IPS-15b (cell line): ENCODE measurements around the gene POLR1G.

Experiments
- H3K27me3 ChIP-seq: one replicate; pipeline ENCODE4 v1.6.1; 2013; ENCODE audit warnings: low read length; ENCODE audit not compliant: control insufficient read depth, insufficient read depth
- H3K36me3 ChIP-seq: one replicate; pipeline ENCODE4 v1.6.1; 2013; ENCODE audit warnings: low read length; ENCODE audit not compliant: control insufficient read depth, insufficient read depth
- H3K4me1 ChIP-seq: one replicate; pipeline ENCODE4 v1.6.1; 2013; ENCODE audit warnings: mild to moderate bottlenecking, low read length; ENCODE audit not compliant: control insufficient read depth, insufficient read depth
- H3K4me3 ChIP-seq: one replicate; pipeline ENCODE4 v1.5.1; 2013; ENCODE audit warnings: low read depth, low read length
- H3K9ac ChIP-seq: one replicate; pipeline ENCODE4 v1.6.1; 2013; ENCODE audit warnings: low read depth, mild to moderate bottlenecking, low read length
- H3K9me3 ChIP-seq: one replicate; pipeline ENCODE4 v1.6.1; 2013; ENCODE audit warnings: mild to moderate bottlenecking, low read length; ENCODE audit not compliant: control insufficient read depth, insufficient read depth

The POLR1G gene

DNA sequence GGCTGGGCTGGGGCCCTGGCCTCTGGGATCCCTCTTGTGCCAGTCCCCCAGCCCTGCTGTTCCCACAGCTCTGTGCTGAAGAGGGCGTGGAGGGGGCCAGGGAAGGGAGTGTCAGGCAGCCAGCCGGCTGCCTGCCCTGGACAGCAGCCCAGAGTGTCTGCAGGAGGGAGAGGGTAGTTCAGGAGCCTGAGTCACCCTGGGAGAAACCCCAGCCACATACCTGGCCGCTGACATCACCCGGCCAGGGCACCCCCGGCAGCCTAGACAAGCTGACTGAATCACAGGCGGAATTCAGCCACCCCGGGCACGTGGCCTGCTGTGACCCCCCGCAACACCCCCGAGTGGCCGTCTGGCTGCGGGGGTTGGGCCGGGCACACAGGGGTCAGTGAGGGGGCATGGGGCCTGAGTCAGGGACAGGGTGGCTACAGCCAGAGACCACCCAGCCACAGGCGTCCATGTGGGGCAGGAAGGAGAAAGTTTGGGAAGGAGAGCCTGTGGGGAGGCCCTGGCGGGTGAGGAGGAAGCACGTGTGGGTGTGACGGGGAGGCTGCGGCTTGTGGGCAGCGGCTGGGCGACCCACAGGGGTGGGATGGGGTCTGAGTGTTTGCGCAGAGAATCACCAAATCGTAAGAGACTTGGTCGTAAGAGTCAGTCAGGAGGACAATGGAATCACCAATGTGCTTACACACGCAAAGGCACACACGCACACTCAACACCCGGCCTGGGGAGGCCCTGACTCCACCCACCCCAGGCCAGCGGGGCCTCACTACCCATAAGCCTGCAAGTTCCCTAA lies 49.5 kb downstream of the POLR1G start:
- H3K9ac ChIP-seq, result peak overlapping the region; percentile 26
- H3K4me3 ChIP-seq, result no peak overlapping the region
- H3K36me3 ChIP-seq, result no peaks in the 10 kb centered on the region
- no peaks in the 10 kb centered on the region for H3K4me1 ChIP-seq
- no peaks in the 10 kb centered on the region for H3K9me3 ChIP-seq
- H3K27me3 ChIP-seq, result peaks cover 12% of the 10 kb centered on the region

GRCh38 chr19:45456500-45456815 lies 50.0 kb downstream of the POLR1G start:
- H3K4me3 ChIP-seq, result no peak overlapping the region
- no peaks in the 10 kb centered on the region for H3K9me3 ChIP-seq
- no peaks in the 10 kb centered on the region for H3K36me3 ChIP-seq
- H3K9ac ChIP-seq, result no peak overlapping the region
- H3K27me3 ChIP-seq, result peaks cover 7% of the 10 kb centered on the region
- no peaks in the 10 kb centered on the region for H3K4me1 ChIP-seq

GRCh38 chr19:45457776-45458175 lies 51.3 kb downstream of the POLR1G start:
- H3K9me3 ChIP-seq, result no peaks in the 10 kb centered on the region
- no peaks in the 10 kb centered on the region for H3K4me1 ChIP-seq
- no peaks in the 10 kb centered on the region for H3K36me3 ChIP-seq
- no peaks in the 10 kb centered on the region for H3K27me3 ChIP-seq
- H3K4me3 ChIP-seq, result no peak overlapping the region
- no peak overlapping the region for H3K9ac ChIP-seq
